Vagina (tissue), 2 donors: ENCODE measurements around the gene FAM131C. TPM values are rescaled to one million over a fixed set of nuclear protein-coding genes. Genes with fewer than 3 reads are reported as not detected.

Experiments
- DNase-seq, 2 donors: peaks; one replicate each; pipeline ENCODE4 v3.0.0-alpha.2; 2017; ENCODE audit errors: extremely low spot score in 2 of 2
- H3K27ac ChIP-seq: fragments of 200-600 bp; sonication (generic); one replicate; pipeline ENCODE4 v1.5.1; 2019
- H3K27me3 ChIP-seq: fragments of 200-600 bp; sonication (generic); one replicate; pipeline ENCODE4 v1.5.1; 2019
- H3K36me3 ChIP-seq, 2 donors: fragments of 200-600 bp; sonication (generic); one replicate each; pipeline ENCODE4 v1.5.1; 2017 to 2019
- H3K4me1 ChIP-seq: fragments of 200-600 bp; sonication (generic); one replicate; pipeline ENCODE4 v1.5.1; 2019
- H3K4me3 ChIP-seq, 2 donors: fragments of 200-600 bp; sonication (generic); 1 replicate in 1 of 2; 2 replicates in 1 of 2; pipeline ENCODE4 v1.5.1; 2016 to 2019
- H3K9me3 ChIP-seq: fragments of 200-600 bp; sonication (generic); one replicate; pipeline ENCODE4 v1.5.1; 2019
- POLR2A ChIP-seq, 2 donors: fragments of 450-650 bp; IDR thresholded peaks; one replicate each; pipeline ENCODE4 v1.6.1; 2017; ENCODE audit warnings: antibody characterized with exemption in 2 of 2, mild to moderate bottlenecking in 2 of 2, moderate library complexity in 2 of 2
- POLR2AphosphoS5 ChIP-seq, 2 donors: sonication (generic); formaldehyde crosslinking; IDR thresholded peaks; one replicate each; pipeline ENCODE4 v1.9.0; 2017; ENCODE audit warnings: antibody characterized with exemption in 2 of 2, mild to moderate bottlenecking in 2 of 2, low read depth in 1 of 2; ENCODE audit not compliant: insufficient read depth in 1 of 2
- intact Hi-C: fragments of 100-400 bp; cut with DNase I; formaldehyde crosslinking; loops from one replicate; pipeline ENCODE4 v1.15.1; 2023
- total RNA-seq: library from RNA; depleted of rRNA; stranded (reverse); fragments of >200 nt; gene quantifications from one replicate; pipeline ENCODE4 v1.2.3, GENCODE V29; 2016
- TF ChIP-seq, protein P1 (sequence below), 3 experiments: fragments of 450-650 bp in 2 of 3; fragments of 200-600 bp in 1 of 3; sonication (generic) in 1 of 3; IDR thresholded peaks; one replicate each; pipeline ENCODE4 v1.5.1; 2017 to 2019; ENCODE audit warnings: antibody characterized with exemption in 3 of 3, mild to moderate bottlenecking in 2 of 3, moderate library complexity in 2 of 3

FAM131C gene
- total RNA-seq, 1 donor from 2014 or later, result 0.98 TPM

DNA sequence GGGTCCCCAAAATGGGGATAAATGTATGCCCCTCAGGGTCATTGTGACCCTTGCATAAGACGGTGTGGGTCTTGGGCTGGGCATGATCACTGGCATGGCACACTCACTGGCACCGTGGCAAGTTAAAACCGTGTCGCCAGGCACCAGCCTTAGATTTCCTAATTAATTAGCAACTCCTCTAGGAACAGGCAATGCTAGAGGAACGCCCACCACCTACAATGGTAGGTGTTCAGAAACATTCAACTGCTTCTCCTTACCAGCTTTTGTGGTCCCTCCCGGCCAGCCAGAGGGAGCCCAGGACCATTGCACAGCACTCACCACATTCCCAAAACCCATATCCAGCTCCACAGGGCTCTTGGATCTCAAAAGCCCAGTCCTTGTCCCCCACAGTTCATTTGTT is 46.1 kb upstream of the FAM131C start:
- peaks cover 0 to under 1% of the 10 kb centered on the region in 2 donors for H3K36me3 ChIP-seq
- no peak overlapping the region for H3K4me3 ChIP-seq
- intact Hi-C loops, result no loop called here
- TF ChIP-seq POLR2AphosphoS5 (IDR thresholded peaks at IDR 0.05; ENCODE audit: insufficient read depth in 1 of 2, low read depth in 1 of 2), result no peak
- TF ChIP-seq, protein P1, sequence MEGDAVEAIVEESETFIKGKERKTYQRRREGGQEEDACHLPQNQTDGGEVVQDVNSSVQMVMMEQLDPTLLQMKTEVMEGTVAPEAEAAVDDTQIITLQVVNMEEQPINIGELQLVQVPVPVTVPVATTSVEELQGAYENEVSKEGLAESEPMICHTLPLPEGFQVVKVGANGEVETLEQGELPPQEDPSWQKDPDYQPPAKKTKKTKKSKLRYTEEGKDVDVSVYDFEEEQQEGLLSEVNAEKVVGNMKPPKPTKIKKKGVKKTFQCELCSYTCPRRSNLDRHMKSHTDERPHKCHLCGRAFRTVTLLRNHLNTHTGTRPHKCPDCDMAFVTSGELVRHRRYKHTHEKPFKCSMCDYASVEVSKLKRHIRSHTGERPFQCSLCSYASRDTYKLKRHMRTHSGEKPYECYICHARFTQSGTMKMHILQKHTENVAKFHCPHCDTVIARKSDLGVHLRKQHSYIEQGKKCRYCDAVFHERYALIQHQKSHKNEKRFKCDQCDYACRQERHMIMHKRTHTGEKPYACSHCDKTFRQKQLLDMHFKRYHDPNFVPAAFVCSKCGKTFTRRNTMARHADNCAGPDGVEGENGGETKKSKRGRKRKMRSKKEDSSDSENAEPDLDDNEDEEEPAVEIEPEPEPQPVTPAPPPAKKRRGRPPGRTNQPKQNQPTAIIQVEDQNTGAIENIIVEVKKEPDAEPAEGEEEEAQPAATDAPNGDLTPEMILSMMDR (IDR thresholded peaks at IDR 0.05), result no peak
- TF ChIP-seq POLR2A (IDR thresholded peaks at IDR 0.05), result no peak
- H3K27ac ChIP-seq, result no peak overlapping the region
- DNase-seq, result no peak
- no peaks in the 10 kb centered on the region for H3K27me3 ChIP-seq
- peaks cover 23% of the 10 kb centered on the region for H3K4me1 ChIP-seq
- H3K9me3 ChIP-seq, result no peaks in the 10 kb centered on the region

DNA sequence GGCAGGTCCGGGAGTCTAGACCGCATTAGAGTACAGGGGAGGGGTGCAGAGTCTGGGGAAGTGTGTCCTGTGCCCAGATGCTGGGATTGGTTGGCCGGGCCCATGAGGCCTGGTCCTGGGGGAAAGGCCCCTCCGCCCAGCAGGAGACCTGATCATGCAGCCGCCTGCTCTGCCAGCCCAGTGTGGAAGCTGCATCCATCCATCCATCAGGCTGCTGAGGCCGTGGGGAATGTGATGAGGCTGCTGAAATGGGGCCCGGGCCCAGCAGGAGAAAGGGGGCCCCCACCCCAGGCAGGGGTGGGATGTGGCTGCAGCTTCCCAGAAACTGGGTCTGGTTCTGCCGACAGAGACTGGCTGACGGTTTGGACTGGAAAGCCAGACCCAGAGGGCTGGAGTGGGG is 45.3 kb upstream of the FAM131C start:
- no peak overlapping the region for H3K27ac ChIP-seq
- H3K9me3 ChIP-seq, result no peaks in the 10 kb centered on the region
- intact Hi-C loops, result no loop called here
- H3K4me3 ChIP-seq, result no peak overlapping the region
- TF ChIP-seq POLR2AphosphoS5 (IDR thresholded peaks at IDR 0.05; ENCODE audit: insufficient read depth in 1 of 2, low read depth in 1 of 2) (no peak), POLR2A (IDR thresholded peaks at IDR 0.05) (no peak)
- TF ChIP-seq, protein P1 (IDR thresholded peaks at IDR 0.05), result no peak
- H3K4me1 ChIP-seq, result peaks cover 15% of the 10 kb centered on the region
- H3K36me3 ChIP-seq, result no peaks in the 10 kb centered on the region
- H3K27me3 ChIP-seq, result no peaks in the 10 kb centered on the region
- no peak for DNase-seq

DNA sequence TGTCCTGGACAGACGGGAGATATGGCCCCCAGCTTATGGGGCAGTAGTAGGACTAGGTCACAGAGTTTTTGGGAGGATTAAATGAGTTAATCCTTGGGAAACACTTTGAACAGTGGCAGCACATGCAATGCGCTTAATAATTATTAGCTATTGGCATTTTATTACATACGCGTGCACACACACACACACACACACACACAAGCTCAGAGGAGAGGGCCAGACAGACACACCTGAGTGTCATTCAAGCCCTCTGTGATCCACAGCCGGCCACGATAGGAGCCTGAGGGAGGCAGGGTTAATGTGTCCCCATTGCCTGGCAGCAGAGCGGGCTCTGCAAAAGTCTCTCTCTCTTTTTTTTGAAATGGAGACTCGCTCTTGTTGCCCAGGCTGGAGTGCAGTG is 44.5 kb upstream of the FAM131C start:
- Histone ChIP-seq H3K4me3 (no peak overlapping the region), H3K4me1 (peaks cover 13% of the 10 kb centered on the region), H3K27me3 (no peaks in the 10 kb centered on the region), H3K36me3 (no peaks in the 10 kb centered on the region), H3K9me3 (no peaks in the 10 kb centered on the region), H3K27ac (no peak overlapping the region)
- intact Hi-C loops, result no loop called here
- TF ChIP-seq POLR2AphosphoS5 (IDR thresholded peaks at IDR 0.05; ENCODE audit: insufficient read depth in 1 of 2, low read depth in 1 of 2), result no peak
- DNase-seq, result no peak

DNA sequence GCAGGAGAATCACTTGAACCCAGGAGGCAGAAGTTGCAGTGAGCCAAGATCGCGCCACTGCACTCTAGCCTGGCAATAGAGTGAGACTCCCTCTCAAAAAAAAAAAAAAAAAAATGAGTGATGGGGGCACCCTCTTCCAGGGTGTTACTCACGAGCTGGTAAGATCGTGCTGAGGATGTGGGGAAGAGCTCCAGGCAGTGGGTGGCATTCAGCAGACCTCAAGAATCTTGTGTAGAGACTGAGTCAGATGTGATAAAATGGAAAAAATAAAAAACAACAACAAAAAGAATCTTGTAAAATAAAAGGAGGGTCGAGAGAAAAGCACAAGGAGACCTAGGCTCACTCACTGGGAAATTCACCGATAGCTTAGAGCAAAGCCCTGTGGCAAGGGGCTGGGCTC is 43.9 kb upstream of the FAM131C start:
- Histone ChIP-seq H3K4me3 (no peak overlapping the region), H3K4me1 (peaks cover 14% of the 10 kb centered on the region), H3K9me3 (no peaks in the 10 kb centered on the region), H3K27me3 (no peaks in the 10 kb centered on the region), H3K36me3 (no peaks in the 10 kb centered on the region), H3K27ac (no peak overlapping the region)
- intact Hi-C loops, result no loop called here
- TF ChIP-seq, protein P1 (IDR thresholded peaks at IDR 0.05), result no peak
- TF ChIP-seq POLR2A (IDR thresholded peaks at IDR 0.05) (no peak), POLR2AphosphoS5 (IDR thresholded peaks at IDR 0.05; ENCODE audit: insufficient read depth in 1 of 2, low read depth in 1 of 2) (no peak)
- no peak for DNase-seq

DNA sequence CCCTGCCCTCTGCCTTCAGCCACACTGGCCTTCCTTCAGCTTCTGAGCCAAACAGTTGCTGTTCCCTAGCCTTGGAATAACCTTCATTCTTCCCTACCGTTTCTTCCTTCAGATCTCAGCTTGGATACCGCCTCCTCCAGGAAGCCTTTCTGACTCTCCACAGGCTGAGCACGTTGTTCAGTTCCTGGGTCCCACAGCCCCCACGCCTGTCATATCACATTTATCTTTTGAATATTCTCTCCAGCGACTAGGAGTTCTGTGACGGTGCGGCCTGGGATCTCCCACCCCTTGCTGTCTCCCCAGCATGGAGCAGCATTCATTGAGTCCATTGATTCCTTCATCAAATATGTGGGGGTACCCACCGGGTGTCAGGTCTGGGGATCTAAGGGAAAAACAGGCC is 43.2 kb upstream of the FAM131C start:
- TF ChIP-seq, protein P1 (IDR thresholded peaks at IDR 0.05), result no peak
- TF ChIP-seq POLR2AphosphoS5 (IDR thresholded peaks at IDR 0.05; ENCODE audit: insufficient read depth in 1 of 2, low read depth in 1 of 2) (no peak), POLR2A (IDR thresholded peaks at IDR 0.05) (no peak)
- DNase-seq, result no peak
- intact Hi-C loops, result no loop called here
- no peaks in the 10 kb centered on the region for H3K27me3 ChIP-seq
- no peak overlapping the region for H3K4me3 ChIP-seq
- H3K27ac ChIP-seq, result no peak overlapping the region
- no peaks in the 10 kb centered on the region for H3K9me3 ChIP-seq
- peaks cover 9% of the 10 kb centered on the region for H3K4me1 ChIP-seq
- no peaks in the 10 kb centered on the region for H3K36me3 ChIP-seq
